Stimulated activated naive CD8-positive, alpha-beta T cell treated with anti-CD3 and anti-CD28 coated beads, Interleukin-15, amount 100 ng/mL, for 72 hours (primary cell): ENCODE results near the gene IL6ST.
"Not testable (repeated sequence)": the region's sequence is repeated elsewhere in the genome, so short reads cannot be mapped to it uniquely, and the experiment has no call there.

Source experiments
- ATAC-seq: fragments of 150-1000 bp; cut with Tn5 transposase; 2 replicates; pipeline ENCODE4 v1.10.0; 2021; ENCODE audit warnings: mild to moderate bottlenecking, moderate library complexity
- DNase-seq, 2 donors: peaks; one replicate each; pipeline ENCODE4 v3.0.0; 2021 to 2022
- H3K27ac Mint-ChIP-seq, 2 donors: one replicate each; pipeline ENCODE4 v1.8.0; 2022; ENCODE audit warnings: mild to moderate bottlenecking in 2 of 2, mixed read lengths in 2 of 2, moderate library complexity in 2 of 2
- H3K27me3 Mint-ChIP-seq: one replicate; pipeline ENCODE4 v1.8.0; 2022; ENCODE audit warnings: mixed read lengths
- H3K4me1 Mint-ChIP-seq: one replicate; pipeline ENCODE4 v1.8.0; 2022; ENCODE audit warnings: mild to moderate bottlenecking, mixed read lengths
- H3K4me3 Mint-ChIP-seq, 2 donors: one replicate each; pipeline ENCODE4 v1.8.0; 2022; ENCODE audit warnings: mild to moderate bottlenecking in 2 of 2, mixed read lengths in 2 of 2, moderate library complexity in 1 of 2
- H3K9me3 Mint-ChIP-seq, 2 donors: one replicate each; pipeline ENCODE4 v1.8.0; 2022; ENCODE audit warnings: mixed read lengths in 2 of 2

Gene IL6ST

GRCh38 chr5:55993013-55993412 lies 1.8 kb downstream of the IL6ST start:
- H3K4me3 Mint-ChIP-seq, result peak overlapping the region; percentile 90 to 97
- peaks cover 70% of the 10 kb centered on the region for H3K4me1 Mint-ChIP-seq
- DNase-seq (no peak), ATAC-seq (no peak)
- peak overlapping the region; percentile 77 to 98 for H3K27ac Mint-ChIP-seq
- H3K27me3 Mint-ChIP-seq, result no peaks in the 10 kb centered on the region
- H3K9me3 Mint-ChIP-seq, result peaks cover 0 to 4% of the 10 kb centered on the region in 2 donors

DNA sequence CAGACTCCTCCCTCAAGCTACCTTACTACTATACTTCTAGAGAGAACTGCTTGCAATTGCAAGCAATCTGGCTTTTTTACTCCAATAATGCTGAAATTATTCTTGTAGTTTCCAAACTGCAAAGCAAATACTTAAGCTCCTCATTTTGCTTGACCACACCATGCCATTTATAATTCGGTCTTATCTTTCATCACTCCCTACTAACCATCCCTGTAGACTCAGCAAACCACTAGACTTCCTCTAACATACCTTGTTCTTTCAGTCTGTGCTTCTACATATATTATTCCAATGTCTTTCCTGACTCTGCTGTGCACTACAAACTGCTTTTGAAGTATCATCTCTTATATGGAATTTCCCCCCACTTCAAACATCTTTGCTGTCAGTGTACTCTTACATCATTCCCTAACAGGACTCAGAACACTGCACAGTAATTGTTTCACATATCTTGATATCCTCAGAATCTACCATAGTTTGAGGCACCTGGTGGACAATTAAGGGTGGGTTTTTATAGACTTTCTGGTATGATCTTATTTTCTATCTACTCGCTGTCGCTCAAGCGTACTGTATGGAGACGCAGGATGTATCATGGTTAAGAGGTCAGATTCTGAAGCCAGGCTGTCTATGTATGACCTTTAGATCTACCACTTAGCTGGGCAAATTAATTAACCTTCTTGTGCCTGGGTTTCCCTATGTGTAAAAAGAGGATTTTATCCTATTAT lies 2.8 kb downstream of the IL6ST start:
- Mint-ChIP-seq H3K27ac (peak overlapping the region in 1 of 2 donors; percentile 70), H3K27me3 (no peaks in the 10 kb centered on the region), H3K4me3 (peak overlapping the region; percentile 90 to 97)

DNA sequence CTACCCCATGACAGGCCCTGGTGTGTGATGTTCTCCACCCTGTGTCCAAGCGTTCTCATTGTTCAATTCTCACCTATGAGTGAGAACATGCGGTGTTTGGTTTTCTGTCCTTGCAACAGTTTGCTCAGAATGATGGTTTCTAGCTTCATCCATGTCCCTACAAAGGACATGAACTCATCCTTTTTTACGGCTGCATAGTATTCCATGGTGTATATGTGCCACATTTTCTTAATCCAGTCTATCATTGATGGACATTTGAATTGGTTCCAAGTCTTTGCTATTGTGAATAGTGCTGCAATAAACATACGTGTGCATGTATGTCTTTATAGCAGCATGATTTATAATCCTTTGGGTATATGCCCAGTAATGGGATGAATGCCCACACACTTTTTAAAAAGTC lies 3.9 kb downstream of the IL6ST start:
- DNase-seq, H3K27me3 Mint-ChIP-seq, ATAC-seq, H3K27ac Mint-ChIP-seq, H3K9me3 Mint-ChIP-seq: not testable (repeated sequence)
- Mint-ChIP-seq H3K4me3 (peak overlapping the region in 1 of 2 donors; percentile 97), H3K4me1 (peaks cover 69% of the 10 kb centered on the region)

More for the DNA sequence above, 2.8 kb downstream of the IL6ST start:
- no peak for DNase-seq
- peaks cover 0 to 4% of the 10 kb centered on the region in 2 donors for H3K9me3 Mint-ChIP-seq
- peaks cover 69% of the 10 kb centered on the region for H3K4me1 Mint-ChIP-seq
- ATAC-seq, result no peak

GRCh38 chr5:55989860-55990259 lies 4.9 kb downstream of the IL6ST start:
- H3K4me1 Mint-ChIP-seq, result peaks cover 74% of the 10 kb centered on the region
- peak overlapping the region in 1 of 2 donors; percentile 11 for H3K27ac Mint-ChIP-seq
- H3K4me3 Mint-ChIP-seq, result peak overlapping the region; percentile 46 to 97

GRCh38 chr5:55988979-55989638 lies 5.7 kb downstream of the IL6ST start:
- ATAC-seq (no peak), DNase-seq (no peak)
- peaks cover 81% of the 10 kb centered on the region for H3K4me1 Mint-ChIP-seq
- H3K27me3 Mint-ChIP-seq, result no peaks in the 10 kb centered on the region
- H3K9me3 Mint-ChIP-seq, result peaks cover 0 to 9% of the 10 kb centered on the region in 2 donors
- H3K4me3 Mint-ChIP-seq, result peak overlapping the region; percentile 46 to 97
- H3K27ac Mint-ChIP-seq, result peak overlapping the region in 1 of 2 donors; percentile 57

More at GRCh38 chr5:55989860-55990259, 4.9 kb downstream of the IL6ST start:
- Mint-ChIP-seq H3K27me3 (no peaks in the 10 kb centered on the region), H3K9me3 (peaks cover 0 to 9% of the 10 kb centered on the region in 2 donors)
- ATAC-seq, result no peak
- DNase-seq, result no peak

GRCh38 chr5:55988428-55988827 lies 6.3 kb downstream of the IL6ST start:
- Mint-ChIP-seq H3K4me3 (peak overlapping the region in 1 of 2 donors; percentile 66), H3K4me1 (peaks cover 88% of the 10 kb centered on the region), H3K27ac (peak overlapping the region in 1 of 2 donors; percentile 19)
- not testable (repeated sequence) for DNase-seq, H3K9me3 Mint-ChIP-seq, ATAC-seq, H3K27me3 Mint-ChIP-seq

- no peak overlapping the region for H3K27ac Mint-ChIP-seq
- H3K4me3 Mint-ChIP-seq, result peak overlapping the region in 1 of 2 donors; percentile 56
- no peak for ATAC-seq
- H3K4me1 Mint-ChIP-seq, result peaks cover 94% of the 10 kb centered on the region
- peaks cover 0 to 9% of the 10 kb centered on the region in 2 donors for H3K9me3 Mint-ChIP-seq
- H3K27me3 Mint-ChIP-seq, result no peaks in the 10 kb centered on the region
- DNase-seq, result no peak
These were observed 7.8 kb downstream of the IL6ST start for GRCh38 chr5:55986931-55987330.

DNA sequence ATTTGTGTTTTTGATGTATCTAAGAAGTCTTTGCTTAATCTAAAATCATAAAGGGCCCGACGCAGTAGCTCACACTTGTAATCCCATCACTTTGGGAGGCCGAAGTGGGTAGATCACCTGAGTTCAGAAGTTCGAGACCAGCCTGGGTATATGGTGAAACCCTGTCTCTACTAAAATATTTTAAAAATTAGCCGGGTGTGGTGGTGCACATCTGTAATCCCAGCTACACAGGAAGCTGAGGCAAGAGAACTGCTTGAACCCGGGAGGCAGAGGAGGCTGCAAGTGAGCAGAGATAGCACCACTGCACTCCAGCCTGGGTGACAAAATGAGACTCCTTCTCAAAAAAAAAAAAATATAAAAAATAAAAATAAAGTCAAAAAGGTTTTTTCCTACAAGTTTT lies 9.6 kb downstream of the IL6ST start:
- Mint-ChIP-seq H3K27me3 (no peaks in the 10 kb centered on the region), H3K9me3 (peaks cover 0 to 5% of the 10 kb centered on the region in 2 donors), H3K4me3 (peak overlapping the region in 1 of 2 donors; percentile 51), H3K27ac (peak overlapping the region in 1 of 2 donors; percentile 13), H3K4me1 (peaks cover 80% of the 10 kb centered on the region)
- DNase-seq (no peak), ATAC-seq (no peak)

- Mint-ChIP-seq H3K27me3 (no peaks in the 10 kb centered on the region), H3K9me3 (peaks cover 0 to 5% of the 10 kb centered on the region in 2 donors), H3K27ac (peak overlapping the region in 1 of 2 donors; percentile 14), H3K4me1 (peaks cover 74% of the 10 kb centered on the region), H3K4me3 (peak overlapping the region; percentile 21 to 65)
- ATAC-seq (no peak), DNase-seq (no peak)
These were observed 10.8 kb downstream of the IL6ST start for GRCh38 chr5:55983986-55984385.

- Mint-ChIP-seq H3K4me1 (peaks cover 75% of the 10 kb centered on the region), H3K9me3 (peaks cover 0 to 5% of the 10 kb centered on the region in 2 donors), H3K27me3 (no peaks in the 10 kb centered on the region), H3K27ac (no peak overlapping the region), H3K4me3 (peak overlapping the region; percentile 52 to 71)
- DNase-seq, result no peak
- peak; percentile 34 for ATAC-seq
These were observed 11.8 kb downstream of the IL6ST start for GRCh38 chr5:55982957-55983381.

GRCh38 chr5:55973296-55973695 lies 21.5 kb downstream of the IL6ST start:
- DNase-seq (no peak), ATAC-seq (no peak)
- H3K4me3 Mint-ChIP-seq, result no peak overlapping the region
- peak overlapping the region in 1 of 2 donors; percentile 36 for H3K27ac Mint-ChIP-seq
- H3K4me1 Mint-ChIP-seq, result peaks cover 58% of the 10 kb centered on the region
- H3K27me3 Mint-ChIP-seq, result no peaks in the 10 kb centered on the region
- H3K9me3 Mint-ChIP-seq, result no peaks in the 10 kb centered on the region

- H3K27me3 Mint-ChIP-seq, result no peaks in the 10 kb centered on the region
- H3K9me3 Mint-ChIP-seq, result no peaks in the 10 kb centered on the region
- peaks cover 41% of the 10 kb centered on the region for H3K4me1 Mint-ChIP-seq
- no peak for DNase-seq
- ATAC-seq, result no peak
- no peak overlapping the region for H3K4me3 Mint-ChIP-seq
- H3K27ac Mint-ChIP-seq, result peak overlapping the region in 1 of 2 donors; percentile 96
These were observed 24.8 kb downstream of the IL6ST start for GRCh38 chr5:55969956-55970355.

- peak; percentile 54 for ATAC-seq
- Mint-ChIP-seq H3K4me1 (peaks cover 28% of the 10 kb centered on the region), H3K27me3 (no peaks in the 10 kb centered on the region), H3K27ac (peak overlapping the region in 1 of 2 donors; percentile 43), H3K9me3 (no peaks in the 10 kb centered on the region), H3K4me3 (no peak overlapping the region)
- DNase-seq, result no peak
These were observed 28.5 kb downstream of the IL6ST start for GRCh38 chr5:55966284-55966683.

- no peak overlapping the region for H3K4me3 Mint-ChIP-seq
- H3K27ac Mint-ChIP-seq, result no peak overlapping the region
- no peaks in the 10 kb centered on the region for H3K27me3 Mint-ChIP-seq
These were observed 29.2 kb downstream of the IL6ST start for GRCh38 chr5:55965525-55965924.

GRCh38 chr5:55960779-55961178 lies 34.0 kb downstream of the IL6ST start:
- Mint-ChIP-seq H3K27me3 (no peaks in the 10 kb centered on the region), H3K27ac (peak overlapping the region in 1 of 2 donors; percentile 44), H3K4me1 (peaks cover 6% of the 10 kb centered on the region), H3K4me3 (no peak overlapping the region), H3K9me3 (no peaks in the 10 kb centered on the region)
- DNase-seq (no peak), ATAC-seq (no peak)

More at GRCh38 chr5:55965525-55965924, 29.2 kb downstream of the IL6ST start:
- Mint-ChIP-seq H3K9me3 (no peaks in the 10 kb centered on the region), H3K4me1 (peaks cover 21% of the 10 kb centered on the region)
- ATAC-seq (no peak), DNase-seq (no peak)

- DNase-seq (no peak), ATAC-seq (peak; percentile 45)
- H3K9me3 Mint-ChIP-seq, result no peaks in the 10 kb centered on the region
- H3K27me3 Mint-ChIP-seq, result no peaks in the 10 kb centered on the region
- peaks cover 6% of the 10 kb centered on the region for H3K4me1 Mint-ChIP-seq
- H3K4me3 Mint-ChIP-seq, result no peak overlapping the region
- peak overlapping the region in 1 of 2 donors; percentile 19 for H3K27ac Mint-ChIP-seq
These were observed 35.6 kb downstream of the IL6ST start for GRCh38 chr5:55959208-55959607.
